PC-9 (cell line): ENCODE data around the gene DNASE1L3.

Source experiments
- EZH2 ChIP-seq: fragments of 200-600 bp; sonication (generic); IDR thresholded peaks from 2 replicates; pipeline ENCODE4 v1.8.0; 2017; ENCODE audit warnings: antibody characterized with exemption, low read depth
- TF ChIP-seq, protein P1 (sequence below): fragments of 200-600 bp; sonication (generic); conservative IDR thresholded peaks from 2 replicates; pipeline ENCODE4 v1.6.1; 2017; ENCODE audit warnings: mixed run types, antibody characterized with exemption, mild to moderate bottlenecking, moderate library complexity

DNA sequence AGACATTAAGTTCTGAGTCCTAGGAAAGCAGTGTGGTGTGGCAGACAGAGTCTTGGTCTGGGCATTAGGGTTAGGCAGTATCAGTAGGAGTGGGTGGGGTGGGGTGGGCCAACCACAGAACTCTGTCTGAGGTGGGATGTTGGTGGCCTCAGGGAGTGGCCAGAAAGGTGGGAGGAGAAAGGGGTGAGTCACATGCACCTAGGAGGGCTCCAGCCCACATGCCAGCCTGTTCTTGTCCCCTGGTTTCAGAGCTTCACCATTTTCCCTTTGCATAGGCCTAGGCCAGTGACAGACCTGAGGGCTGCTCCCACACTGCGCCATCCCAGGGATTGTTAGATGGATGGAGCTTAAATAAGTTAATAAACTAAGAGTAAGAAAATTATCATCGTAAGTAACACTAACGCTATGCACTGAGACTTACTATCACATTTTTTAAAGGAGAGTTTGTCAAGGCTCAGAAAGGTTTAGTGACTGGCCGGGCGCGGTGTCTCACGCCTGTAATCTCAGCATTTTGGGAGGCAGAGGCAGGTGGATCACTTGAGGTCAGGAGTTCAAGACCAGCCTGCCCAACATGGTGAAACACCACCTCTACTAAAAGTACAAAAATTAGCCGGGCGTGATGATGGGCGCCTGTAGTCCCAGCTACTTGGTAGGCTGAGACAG lies 33.8 kb downstream of the DNASE1L3 start:
- TF ChIP-seq, protein P1, sequence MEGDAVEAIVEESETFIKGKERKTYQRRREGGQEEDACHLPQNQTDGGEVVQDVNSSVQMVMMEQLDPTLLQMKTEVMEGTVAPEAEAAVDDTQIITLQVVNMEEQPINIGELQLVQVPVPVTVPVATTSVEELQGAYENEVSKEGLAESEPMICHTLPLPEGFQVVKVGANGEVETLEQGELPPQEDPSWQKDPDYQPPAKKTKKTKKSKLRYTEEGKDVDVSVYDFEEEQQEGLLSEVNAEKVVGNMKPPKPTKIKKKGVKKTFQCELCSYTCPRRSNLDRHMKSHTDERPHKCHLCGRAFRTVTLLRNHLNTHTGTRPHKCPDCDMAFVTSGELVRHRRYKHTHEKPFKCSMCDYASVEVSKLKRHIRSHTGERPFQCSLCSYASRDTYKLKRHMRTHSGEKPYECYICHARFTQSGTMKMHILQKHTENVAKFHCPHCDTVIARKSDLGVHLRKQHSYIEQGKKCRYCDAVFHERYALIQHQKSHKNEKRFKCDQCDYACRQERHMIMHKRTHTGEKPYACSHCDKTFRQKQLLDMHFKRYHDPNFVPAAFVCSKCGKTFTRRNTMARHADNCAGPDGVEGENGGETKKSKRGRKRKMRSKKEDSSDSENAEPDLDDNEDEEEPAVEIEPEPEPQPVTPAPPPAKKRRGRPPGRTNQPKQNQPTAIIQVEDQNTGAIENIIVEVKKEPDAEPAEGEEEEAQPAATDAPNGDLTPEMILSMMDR, result no peak
- no peak for TF ChIP-seq EZH2
